Left ventricle myocardium superior (tissue), 1 donor: ENCODE results near the gene TAS2R8. TPM values are rescaled to one million over a fixed set of nuclear protein-coding genes. Genes with fewer than 3 reads are reported as not detected.
"Not testable (repeated sequence)": the region's sequence is repeated elsewhere in the genome, so short reads cannot be mapped to it uniquely, and the experiment has no call there.

Experiments
- ATAC-seq: fragments of 200-7000 bp; cut with Tn5 transposase; one replicate; pipeline ENCODE4 v1.9.1; 2020; ENCODE audit warnings: mild to moderate bottlenecking, moderate library complexity
- DNase-seq: peaks from one replicate; pipeline ENCODE4 v3.0.0-alpha.2; 2020
- intact Hi-C: fragments of 100-400 bp; cut with micrococcal nuclease; formaldehyde crosslinking; loops from one replicate; pipeline ENCODE4 v1.11.0; 2022
- long read RNA-seq: library from polyadenylated mRNA; unstranded; transcript quantifications from one replicate; pipeline ENCODE4 v2.0.0, GENCODE V29; 2021
- total RNA-seq: library from RNA; stranded (reverse); fragmentation: NEBNext Ultra II Directional; extraction: Animal tissue kit (Norgen Biotek cat#: 25700); gene quantifications from one replicate; pipeline ENCODE4 v1.2.1, GENCODE V29; 2021
- donor health status: DM: no; HTN: yes; CAD: no; lungs with severe emphysema.

TAS2R8 gene, protein sequence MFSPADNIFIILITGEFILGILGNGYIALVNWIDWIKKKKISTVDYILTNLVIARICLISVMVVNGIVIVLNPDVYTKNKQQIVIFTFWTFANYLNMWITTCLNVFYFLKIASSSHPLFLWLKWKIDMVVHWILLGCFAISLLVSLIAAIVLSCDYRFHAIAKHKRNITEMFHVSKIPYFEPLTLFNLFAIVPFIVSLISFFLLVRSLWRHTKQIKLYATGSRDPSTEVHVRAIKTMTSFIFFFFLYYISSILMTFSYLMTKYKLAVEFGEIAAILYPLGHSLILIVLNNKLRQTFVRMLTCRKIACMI
- total RNA-seq: not detected
- long read RNA-seq: 0 reads

DNA sequence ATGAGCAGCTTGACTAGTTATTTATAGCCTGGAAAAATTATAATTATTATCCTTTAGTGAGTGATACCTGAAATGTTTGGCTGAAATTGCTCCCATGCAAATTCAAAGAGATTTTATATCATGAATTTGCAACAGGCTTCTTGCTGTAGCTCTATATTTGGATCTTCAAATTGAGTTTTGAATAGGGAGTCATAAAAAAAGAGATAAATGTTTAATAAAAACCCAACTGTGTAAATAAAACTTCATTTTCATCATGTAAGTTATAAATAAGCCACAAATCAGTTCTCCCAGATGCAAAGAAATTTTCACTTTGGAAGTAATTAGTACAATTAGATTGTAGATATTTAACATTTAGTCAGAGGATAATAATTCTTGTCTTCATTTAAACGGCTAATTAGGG is at the start of gene TAS2R8:
Gene TAS2R8, minus strand, starts transcription at position 101 of the 400 bp plus-strand sequence. CDS start 306 bp downstream, outside the sequence.
- DNase-seq (no peak), ATAC-seq (no peak)
- intact Hi-C loops: no loop called here

DNA sequence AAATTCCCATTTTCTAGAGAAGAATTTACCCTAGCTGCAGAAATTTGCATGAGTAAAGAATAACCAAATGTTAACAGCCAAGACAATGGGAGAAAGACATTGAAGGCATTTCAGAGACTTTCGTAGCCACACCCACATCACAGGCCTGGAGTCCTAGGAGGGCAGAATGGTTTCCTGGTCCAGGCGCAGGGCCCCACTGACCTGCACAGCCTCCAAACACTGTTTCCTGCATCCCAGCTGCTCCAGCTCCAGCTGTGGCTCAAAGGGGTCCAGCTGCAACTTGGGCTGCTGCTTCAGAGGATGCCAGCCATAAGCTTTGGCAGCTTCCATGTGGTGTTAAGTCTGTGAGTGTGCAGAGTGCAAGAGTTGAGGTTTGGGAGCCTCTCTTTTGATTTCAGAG is 48.7 kb upstream of the TAS2R8 start:
- intact Hi-C loops: no loop called here
- no peak for DNase-seq
- no peak for ATAC-seq

DNA sequence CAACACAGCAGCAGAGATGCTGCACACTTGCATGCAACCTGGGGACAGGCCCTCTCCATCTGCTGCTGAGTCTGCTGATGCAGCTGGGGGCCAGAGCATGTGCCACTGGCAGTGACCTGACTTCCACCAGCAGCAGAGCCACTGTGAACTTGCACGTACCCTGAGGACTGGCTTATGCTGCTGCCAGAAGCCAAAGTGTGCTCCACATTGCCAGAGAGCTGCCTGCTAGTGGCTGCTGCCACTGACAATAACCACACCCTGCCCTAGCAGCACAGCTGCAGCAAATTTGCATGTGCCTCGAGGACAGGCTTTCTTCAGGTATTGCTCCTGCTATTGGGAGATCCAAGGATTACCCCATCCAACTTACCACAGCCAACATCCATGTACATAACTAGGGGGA is 46.7 kb upstream of the TAS2R8 start:
- peak; percentile 50 for ATAC-seq
- no peak for DNase-seq
- intact Hi-C loops: no loop called here

DNA sequence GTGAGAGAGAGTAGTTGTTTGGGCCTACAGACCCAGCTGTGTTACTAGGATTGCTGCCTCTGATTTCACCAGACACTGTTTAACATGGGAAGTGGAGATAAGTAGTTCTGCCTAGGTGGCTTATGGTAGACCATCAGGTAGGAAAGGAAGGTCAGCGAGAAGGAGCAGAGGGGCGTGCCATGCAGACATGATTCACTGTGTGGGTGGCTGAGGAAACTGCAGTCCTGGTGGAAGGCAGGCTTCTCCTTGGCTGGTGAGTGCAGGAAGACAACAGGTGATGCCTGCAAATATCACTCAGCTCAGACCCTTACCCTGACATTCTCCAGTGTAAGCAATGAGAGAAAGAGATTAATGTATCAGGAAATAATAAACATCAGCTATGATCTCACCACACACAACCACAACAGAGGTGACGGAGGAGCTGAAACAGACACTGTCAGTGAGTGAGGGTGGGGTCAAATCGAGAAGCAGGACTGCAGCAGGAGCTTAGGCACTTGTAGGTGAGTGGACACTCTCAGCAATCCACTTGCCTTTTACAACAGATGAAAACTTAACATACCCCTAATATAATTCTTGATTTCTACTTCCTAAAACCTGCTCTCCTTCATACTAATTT is 44.3 kb upstream of the TAS2R8 start:
- DNase-seq (no peak), ATAC-seq (no peak)
- intact Hi-C loops: no loop called here

DNA sequence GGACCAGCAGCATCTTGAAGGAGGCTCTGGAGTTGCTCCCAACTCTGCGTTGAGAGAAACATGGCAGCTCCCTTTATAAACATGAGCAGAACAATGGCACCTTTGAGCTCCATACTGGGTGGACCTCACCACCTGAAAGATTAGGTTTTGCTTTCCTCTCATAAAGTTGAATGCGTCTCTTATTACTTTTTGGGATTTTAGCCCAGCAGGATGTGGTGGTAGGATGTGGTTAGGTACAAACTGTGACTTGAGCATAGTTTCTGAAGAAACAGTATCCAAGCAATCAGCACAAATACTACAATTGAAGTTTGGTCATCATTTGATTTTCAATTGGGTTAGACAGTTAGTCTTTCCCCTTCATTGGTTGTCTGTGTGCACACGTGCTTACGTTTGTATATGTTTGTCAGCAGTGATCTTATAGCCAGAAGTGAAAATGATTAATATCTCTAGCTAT is 42.4 kb upstream of the TAS2R8 start, which contains the start of gene PRR4:
Gene PRR4, minus strand, starts transcription at position 51 of the 454 bp plus-strand sequence. Its CDS starts 38 bp downstream, at position 13.
- DNase-seq (no peak), ATAC-seq (no peak)
- intact Hi-C loops: no loop called here

DNA sequence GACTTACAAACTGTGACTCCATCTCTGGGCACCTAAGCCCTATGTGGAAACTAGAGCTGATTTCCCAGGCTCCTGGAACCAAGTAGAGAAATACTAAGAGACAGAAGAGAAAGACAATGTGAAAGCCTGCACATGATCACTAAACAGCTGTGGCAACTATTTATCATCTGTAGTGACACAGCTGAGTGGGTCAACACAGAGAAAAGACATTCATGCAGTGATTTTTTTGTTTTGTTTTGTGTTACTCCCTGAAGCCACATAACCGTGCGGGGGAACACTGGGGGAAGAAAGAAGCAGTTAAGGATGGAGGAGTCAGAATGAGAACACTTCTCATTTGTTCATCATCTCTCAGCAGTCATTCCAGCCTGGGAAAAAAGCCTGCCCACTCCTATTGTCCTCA is 40.7 kb upstream of the TAS2R8 start:
- intact Hi-C loops: no loop called here
- no peak for DNase-seq
- no peak for ATAC-seq

DNA sequence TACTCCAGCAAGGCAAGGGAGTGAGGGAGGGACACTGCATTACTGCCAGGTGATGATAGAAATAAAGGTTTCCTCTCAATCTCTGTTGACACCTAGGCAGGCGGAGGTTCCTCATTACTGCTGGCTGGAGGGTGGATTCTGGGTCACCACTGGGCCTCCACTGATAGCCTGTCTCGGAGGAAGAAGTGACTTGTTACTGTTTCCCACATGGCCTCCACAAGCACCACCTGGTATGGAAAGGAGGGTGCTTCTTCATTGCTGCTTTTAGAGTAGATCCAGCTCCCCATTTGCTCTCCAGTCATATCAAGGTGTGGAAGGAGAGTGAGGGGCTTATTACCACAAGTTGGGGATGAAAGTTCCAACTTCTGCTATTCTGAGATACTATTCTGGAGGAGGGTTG is 35.8 kb upstream of the TAS2R8 start:
- intact Hi-C loops: no loop called here
- DNase-seq (no peak), ATAC-seq (no peak)

DNA sequence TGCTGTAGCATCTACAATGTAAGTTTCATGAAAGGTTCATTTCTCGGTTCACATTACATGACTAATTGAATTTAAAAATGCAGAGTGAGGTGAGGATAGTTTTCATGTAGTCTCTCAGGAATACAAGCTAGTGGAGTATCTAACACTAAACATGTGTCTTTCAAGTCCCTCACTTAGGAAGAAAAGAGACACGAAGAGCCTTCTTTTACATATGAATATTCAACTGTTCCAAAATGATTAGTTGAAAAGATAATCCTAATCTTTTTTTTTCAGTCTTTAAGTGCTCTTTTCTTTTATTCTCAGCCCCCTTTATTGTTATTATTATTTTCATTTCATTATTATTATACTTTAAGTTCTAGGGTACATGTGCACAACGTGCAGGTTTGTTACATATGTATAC is 31.4 kb upstream of the TAS2R8 start:
- intact Hi-C loops: no loop called here
- ATAC-seq (no peak), DNase-seq (no peak)

DNA sequence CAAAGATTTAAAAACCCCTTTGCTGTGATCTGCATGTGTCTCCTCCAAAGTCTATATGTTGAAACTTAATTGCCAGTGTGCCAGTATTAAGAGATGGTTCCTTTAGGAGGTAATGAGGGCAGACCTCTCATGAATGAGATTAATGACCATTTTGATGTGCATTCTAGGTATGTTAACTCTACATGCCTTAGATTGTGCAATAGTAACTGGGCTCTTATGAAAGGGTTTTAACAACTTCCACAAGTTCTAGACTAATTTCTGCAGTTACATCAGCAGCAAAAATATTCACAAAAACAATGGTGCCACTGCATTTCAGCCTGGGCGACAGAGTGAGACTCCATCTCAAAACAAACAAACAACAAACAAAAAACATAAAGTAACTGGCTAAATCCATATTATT is 22.9 kb upstream of the TAS2R8 start:
- ATAC-seq (no peak), DNase-seq (no peak)
- intact Hi-C loops: no loop called here

DNA sequence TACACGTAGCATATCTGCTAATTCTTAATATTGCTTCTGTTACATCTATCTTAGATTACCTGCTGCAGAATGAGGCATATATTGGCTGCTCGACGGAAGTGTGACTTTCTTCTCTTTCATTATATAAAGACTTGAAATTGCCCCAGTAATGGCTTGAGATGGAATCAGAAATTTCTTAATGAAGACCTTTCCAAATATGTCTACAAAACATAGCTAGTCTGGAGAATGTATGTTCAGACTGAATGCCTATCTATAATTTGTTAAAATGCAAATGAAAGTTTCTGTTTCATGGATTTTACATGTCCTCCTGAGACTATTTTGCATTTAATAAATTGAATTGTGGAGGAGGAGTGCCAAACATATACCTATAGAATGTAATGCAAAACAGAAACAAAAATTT is 19.2 kb upstream of the TAS2R8 start, which contains the start of gene TAS2R10:
Gene TAS2R10, minus strand, starts transcription at position 101 of the 400 bp plus-strand sequence. Its CDS starts 89 bp downstream, at position 12.
- intact Hi-C loops: no loop called here

DNA sequence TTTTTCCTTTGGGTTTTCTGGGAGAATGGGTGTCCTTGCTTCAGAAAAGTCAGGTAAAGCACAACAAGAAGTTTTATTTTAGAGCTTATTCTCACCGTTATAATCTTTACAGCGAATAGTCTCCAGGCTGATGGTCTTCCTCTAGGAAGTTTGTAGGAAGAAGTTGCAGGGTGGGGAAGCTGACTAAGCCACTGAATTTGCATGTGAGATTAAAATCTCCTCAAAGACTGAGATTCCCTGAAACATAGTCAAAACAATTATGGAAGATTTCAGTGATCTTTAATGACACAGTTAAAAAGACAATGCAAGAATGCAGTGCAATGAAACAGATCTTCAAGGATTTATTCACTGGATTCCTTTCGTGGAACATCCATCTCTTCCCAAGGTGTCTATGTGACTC is 17.9 kb upstream of the TAS2R8 start:
- intact Hi-C loops: no loop called here
- DNase-seq: no peak
- no peak for ATAC-seq

More for the DNA sequence above, 19.2 kb upstream of the TAS2R8 start, which contains the start of gene TAS2R10:
- ATAC-seq (no peak), DNase-seq (no peak)

DNA sequence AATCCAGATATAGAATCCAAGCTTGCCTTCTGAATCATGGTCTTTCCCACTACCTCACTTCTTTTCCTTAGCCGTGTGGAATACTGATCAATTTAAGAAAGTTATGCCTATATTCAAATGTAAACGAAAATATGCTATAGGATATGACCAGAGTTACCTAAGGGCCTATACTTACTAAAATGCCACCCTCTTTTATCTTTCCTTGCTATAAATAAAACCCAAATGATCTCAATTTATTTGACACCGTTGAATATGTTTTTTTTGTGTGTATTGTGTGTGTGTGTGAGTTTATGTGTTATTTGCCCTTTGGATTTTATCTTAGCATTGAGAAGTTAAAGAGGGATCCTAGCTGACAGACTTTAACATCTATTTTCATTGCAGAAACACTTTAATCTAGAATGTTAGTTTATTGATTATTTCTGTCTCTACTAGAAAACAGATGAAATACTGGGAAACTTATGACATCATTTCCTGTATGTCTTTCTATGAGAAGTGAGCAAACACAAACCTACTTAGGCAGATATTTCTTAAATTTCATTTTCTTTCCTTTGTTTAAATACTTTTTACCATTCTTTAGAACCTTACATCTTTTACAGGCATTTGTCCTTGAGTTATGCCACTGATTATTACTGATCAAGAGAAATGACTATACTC is 4.9 kb upstream of the TAS2R8 start:
- intact Hi-C loops: no loop called here
- ATAC-seq: no peak
- no peak for DNase-seq

DNA sequence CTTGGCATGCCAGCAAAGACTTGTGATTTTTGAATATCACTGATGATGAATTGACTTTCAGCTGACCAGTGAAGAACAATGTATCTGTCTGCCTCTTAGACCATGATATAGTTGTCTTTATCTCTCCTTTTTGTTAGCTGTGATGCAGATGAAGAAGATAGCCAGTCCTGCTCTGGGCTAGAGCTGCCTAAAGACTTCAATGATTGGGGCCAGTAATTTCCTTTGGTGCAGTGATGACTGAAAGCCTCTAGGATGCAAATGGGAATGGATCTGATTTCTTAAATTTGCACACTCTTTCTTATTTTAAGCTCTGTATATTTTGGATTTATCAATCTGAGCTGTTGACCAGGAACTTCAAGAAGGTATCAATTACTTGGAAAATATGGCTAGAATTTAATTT is 3.0 kb upstream of the TAS2R8 start, which contains the start of gene TAS2R9:
Gene TAS2R9, minus strand, starts transcription at position 101 of the 400 bp plus-strand sequence. Its CDS starts 93 bp downstream, at position 8.
- intact Hi-C loops: no loop called here
- ATAC-seq: no peak

DNA sequence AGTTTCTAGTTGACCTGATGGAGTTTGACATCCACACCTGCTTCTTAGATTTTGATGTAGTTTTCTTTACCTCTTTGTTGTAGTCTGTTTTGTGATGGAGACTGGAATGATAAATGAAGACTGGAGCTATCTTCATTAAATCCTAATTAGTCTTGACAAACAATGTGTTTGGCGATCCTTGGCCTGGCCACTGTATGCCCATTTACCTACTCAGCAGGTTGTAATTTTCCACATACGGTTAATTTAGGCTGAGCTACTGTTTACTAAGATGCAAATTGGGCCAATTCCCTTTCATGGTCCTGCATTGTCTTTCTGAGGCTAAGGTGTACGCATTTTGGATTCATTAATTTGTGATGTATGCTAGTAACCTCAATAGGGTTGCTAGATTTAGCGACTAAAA is 4.5 kb downstream of the TAS2R8 start, which contains the start of gene TAS2R7:
Gene TAS2R7, minus strand, starts transcription at position 41 of the 400 bp plus-strand sequence. CDS start 57 bp downstream, outside the sequence.
- DNase-seq: no peak
- intact Hi-C loops: no loop called here

More for the DNA sequence above, 3.0 kb upstream of the TAS2R8 start, which contains the start of gene TAS2R9:
- DNase-seq: no peak

DNA sequence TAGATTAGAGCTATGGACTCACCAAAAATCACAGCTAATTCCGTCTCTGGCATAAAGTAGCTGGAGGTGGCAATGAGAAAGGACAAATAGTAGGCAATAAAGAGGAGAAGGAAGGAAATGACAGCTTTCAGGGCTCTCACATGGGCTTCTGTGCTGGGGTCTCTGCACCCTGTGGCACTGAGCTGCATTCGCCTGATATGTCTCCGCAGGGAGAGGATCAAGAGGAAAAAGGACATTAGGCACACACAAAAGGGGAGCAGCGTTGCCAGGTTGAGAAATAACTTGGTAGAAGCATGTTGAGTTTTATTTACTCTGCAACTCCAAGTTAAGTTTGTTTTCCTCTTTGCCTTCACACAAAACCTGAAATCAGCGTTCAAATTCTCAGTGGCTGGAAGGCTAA is 5.3 kb downstream of the TAS2R8 start:
- DNase-seq (no peak), ATAC-seq (no peak)
- intact Hi-C loops: no loop called here

More for the DNA sequence above, 4.5 kb downstream of the TAS2R8 start, which contains the start of gene TAS2R7:
- ATAC-seq: no peak

DNA sequence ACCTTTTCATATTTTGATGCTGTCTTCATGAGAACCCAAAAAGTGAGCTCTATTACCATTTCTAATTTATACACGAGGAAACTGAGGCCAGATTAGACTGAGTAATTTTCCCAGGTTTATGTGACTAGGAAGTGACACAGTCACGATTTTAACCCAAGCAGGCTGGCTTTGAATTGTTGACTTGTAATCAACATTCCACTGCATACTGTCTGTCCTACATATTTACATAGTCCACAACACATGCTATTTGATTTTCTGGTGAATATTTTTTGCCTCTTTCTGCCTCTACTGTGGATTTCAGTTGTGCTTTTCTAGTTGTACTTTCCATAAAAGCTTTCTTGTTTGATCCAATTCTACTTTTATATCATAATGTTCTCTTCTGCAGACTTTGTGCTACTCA is 12.9 kb downstream of the TAS2R8 start:
- DNase-seq (no peak), ATAC-seq (no peak)
- intact Hi-C loops: no loop called here

DNA sequence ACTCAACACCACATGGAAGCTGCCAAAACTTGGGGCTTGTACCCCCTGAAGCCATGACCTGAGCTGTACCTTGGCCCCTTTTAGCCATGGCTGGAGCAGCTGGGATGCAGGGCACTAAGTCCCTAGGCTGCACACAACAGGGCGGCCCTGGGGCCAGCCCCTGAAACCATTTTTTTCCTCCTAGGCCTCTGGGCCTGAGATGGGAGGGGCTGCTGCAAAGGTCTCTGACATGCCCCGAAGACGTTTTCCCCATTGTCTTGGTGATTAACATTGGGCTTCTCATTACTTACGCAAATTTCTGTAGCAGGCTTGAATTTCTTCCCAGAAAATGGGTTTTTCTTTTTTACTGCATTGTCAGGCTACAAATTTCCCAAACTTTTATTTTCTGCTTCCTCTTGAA is 15.3 kb downstream of the TAS2R8 start:
- ATAC-seq, DNase-seq, intact Hi-C loops: not testable (repeated sequence)

DNA sequence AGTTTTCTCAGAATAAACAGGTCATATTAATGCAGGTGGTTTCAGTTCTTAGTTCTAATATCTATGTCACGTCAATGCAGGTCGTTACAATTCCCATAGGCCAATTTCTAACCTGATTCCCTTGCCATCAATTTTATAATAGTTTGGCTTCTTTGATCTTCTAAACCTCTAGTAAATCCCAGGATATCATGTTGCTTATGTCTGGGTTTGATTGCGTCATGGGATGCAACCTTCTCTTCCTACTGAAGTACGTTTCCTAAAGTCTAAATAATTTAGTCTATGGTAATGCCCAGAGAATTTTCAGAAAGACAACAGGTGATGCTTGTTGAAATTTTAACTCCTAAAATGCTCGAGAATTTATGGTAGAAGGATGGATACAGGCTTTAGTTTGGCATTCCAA is 23.8 kb downstream of the TAS2R8 start:
- no peak for DNase-seq
- intact Hi-C loops: no loop called here
- no peak for ATAC-seq

DNA sequence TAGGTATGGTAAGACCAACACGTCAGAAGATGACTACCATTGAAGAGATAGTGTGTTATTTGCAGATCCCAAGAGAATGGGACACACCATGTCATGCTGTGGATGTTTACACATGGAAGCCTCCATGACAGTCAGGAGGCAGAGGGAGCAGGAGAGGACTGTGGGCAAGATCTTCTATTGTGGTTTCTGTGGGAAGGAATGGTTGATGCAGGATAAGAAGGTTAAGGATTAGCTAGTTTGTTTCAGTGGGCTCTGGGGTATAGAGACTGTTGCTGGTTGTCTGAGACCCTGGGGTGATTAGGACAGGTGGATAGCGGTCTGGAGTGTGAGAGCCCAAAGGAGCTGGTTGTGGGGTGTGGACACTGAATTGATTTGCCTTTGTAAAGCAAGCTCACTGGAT is 28.0 kb downstream of the TAS2R8 start:
- intact Hi-C loops: no loop called here
- no peak for DNase-seq
- no peak for ATAC-seq
